GM12801 (cell line): ENCODE measurements around the gene PAX5.

Source experiments
- CTCF ChIP-seq: IDR thresholded peaks from one replicate; pipeline ENCODE4 v1.5.1; 2011; ENCODE audit warnings: control low read depth; ENCODE audit not compliant: insufficient read length; ENCODE audit errors: extremely low read depth

PAX5 gene

GRCh38 chr9:37025071-37025822 lies 8.8 kb downstream of the PAX5 start:
- TF ChIP-seq CTCF = no peak

GRCh38 chr9:37017546-37017945 lies 16.5 kb downstream of the PAX5 start:
- no peak for TF ChIP-seq CTCF

GRCh38 chr9:37011530-37011929 lies 22.5 kb downstream of the PAX5 start:
- no peak for TF ChIP-seq CTCF

- no peak for TF ChIP-seq CTCF
Measured at GRCh38 chr9:37010976-37011375, 23.1 kb downstream of the PAX5 start.

- no peak for TF ChIP-seq CTCF
Measured at GRCh38 chr9:37010180-37010579, 23.9 kb downstream of the PAX5 start.

GRCh38 chr9:37007295-37007694 lies 26.8 kb downstream of the PAX5 start:
- TF ChIP-seq CTCF = no peak

GRCh38 chr9:37005517-37006140 lies 28.4 kb downstream of the PAX5 start:
- no peak for TF ChIP-seq CTCF
